ENCODE data around the gene ZMYND8. TPM values are rescaled to one million over a fixed set of nuclear protein-coding genes. Genes with fewer than 3 reads are reported as not detected.

ZMYND8 gene
- total and polyA plus RNA-seq, 2 donors (not counting 3 experiments of a cell fraction or from before 2014, with no cell fraction given) = 30.6 to 75.2 TPM

DNA sequence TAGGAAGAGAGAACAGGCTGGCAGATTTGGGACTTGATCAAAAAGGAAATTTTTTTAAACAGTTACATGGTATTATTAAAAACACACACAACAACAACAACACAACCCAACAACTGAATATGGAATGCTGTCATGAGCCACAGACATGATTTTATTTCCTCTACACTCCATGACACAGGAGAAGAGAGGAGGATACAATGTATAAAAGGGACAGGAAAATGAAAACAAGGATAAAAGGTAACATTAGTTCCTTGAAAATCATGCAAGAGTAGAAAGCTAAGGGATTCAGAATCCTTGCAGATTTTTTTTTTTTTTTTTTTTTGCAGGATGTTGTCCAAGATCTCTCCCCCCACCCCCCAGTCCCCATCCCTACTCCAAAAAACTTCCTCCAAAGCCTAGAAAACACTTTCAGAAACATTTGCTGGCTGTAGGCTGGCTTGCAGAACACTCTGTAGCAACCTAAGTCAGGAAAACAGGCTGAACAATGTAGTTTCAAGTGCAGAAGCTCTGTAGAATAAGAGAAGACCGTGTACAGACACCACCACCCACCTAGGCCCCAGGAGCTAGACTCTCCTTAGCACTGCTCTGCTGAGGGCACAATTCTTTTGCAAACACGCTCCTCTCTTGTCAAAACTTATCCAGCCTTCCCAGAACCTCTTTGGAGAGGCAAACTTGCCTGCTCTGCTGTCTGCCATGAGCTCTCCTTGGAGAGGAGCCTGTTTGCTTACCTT, 845 bp downstream of the ZMYND8 start:
- FAIRE-seq = no peak
- H3K27ac ChIP-seq (ENCODE audit: insufficient read depth, low read depth, low read length) = peak overlapping the region; percentile 97
- peak overlapping the region; percentile 84 for H3K9ac ChIP-seq (replicated peaks; ENCODE audit: extremely low read depth, insufficient read depth, low read length)
- no peaks in the 10 kb centered on the region for H3K36me3 ChIP-seq (ENCODE audit: control insufficient read depth in 2 of 2, extremely low read depth in 1 of 2, insufficient read depth in 2 of 2, low read length in 2 of 2)
- TF ChIP-seq CTCF (IDR thresholded peaks at IDR 0.05; ENCODE audit: extremely low read depth in 1 of 2, insufficient read depth in 1 of 2, low read depth in 1 of 2, low read length in 2 of 2) = no peak
- no peak for TF ChIP-seq POLR2AphosphoS5 (IDR thresholded peaks at IDR 0.05; ENCODE audit: insufficient read depth, low read depth, low read length)
- peak; percentile 61 for TF ChIP-seq POLR2A (IDR thresholded peaks at IDR 0.05; ENCODE audit: low read depth, low read length)
- CTCF ChIA-PET = interaction anchor here (0.8 to 16.6 kb wide), 7 partner anchors 9 to 81 kb away, joined by 3 to 406 read pairs (median 9); no protein-coding TSS in a partner anchor
- BruUV-seq (replicated peaks) = no TSS peak
- dilution Hi-C loops (cut with MboI; ENCODE audit: extremely low pct_ligation_motif_present, low sequenced_read_pairs) (no loop called here), intact Hi-C loops (cut with micrococcal nuclease) (no loop called here)
- peak; percentile 58 for DNase-seq (ENCODE audit: low read depth, low spot score)
- POLR2A ChIA-PET = interaction anchor here (1.0 to 7.4 kb wide), 4 partner anchors 12 to 52 kb away, joined by 3 to 60 read pairs (median 5); no protein-coding TSS in a partner anchor
- H3K27me3 ChIP-seq (ENCODE audit: control insufficient read depth in 2 of 2, insufficient read depth in 2 of 2, low read length in 2 of 2) = no peaks in the 10 kb centered on the region
- peak overlapping the region; percentile 16 to 82 (median 35) for H3K4me3 ChIP-seq (replicated peaks in 1 of 3; ENCODE audit: insufficient read depth in 1 of 3, low read depth in 1 of 3, low read length in 3 of 3)
- H4K20me1 ChIP-seq (replicated peaks; ENCODE audit: control insufficient read depth, extremely low read depth, insufficient read depth, low read length) = no peaks in the 10 kb centered on the region
- H3K9me1 ChIP-seq (replicated peaks; ENCODE audit: control insufficient read depth, extremely low read depth, insufficient read depth, low read length) = no peaks in the 10 kb centered on the region
- H3K9me3 ChIP-seq (replicated peaks; ENCODE audit: control insufficient read depth, insufficient read depth, low read length) = no peaks in the 10 kb centered on the region
- peak overlapping the region; percentile 97 for H3K4me2 ChIP-seq (ENCODE audit: insufficient read depth, low read length)
- H2AFZ ChIP-seq (ENCODE audit: low read depth, low read length) = no peak overlapping the region
- peaks cover 97% of the 10 kb centered on the region for H3K4me1 ChIP-seq (ENCODE audit: control insufficient read depth, extremely low read depth, insufficient read depth, low read length)
- H3K79me2 ChIP-seq (ENCODE audit: control insufficient read depth, insufficient read depth, low read length) = peaks cover 57% of the 10 kb centered on the region

Data from endothelial cell of umbilical vein (primary cell).